Measurements from ENCODE around the gene IGSF8.

GRCh38 chr1:160096274-160097116, 1.9 kb downstream of the IGSF8 start:
- TF ChIP-seq CTCF (conservative IDR thresholded peaks at IDR 0.05; ENCODE audit: low read depth, low read length) (no peak), EZH2 (IDR thresholded peaks at IDR 0.05; ENCODE audit: borderline replicate concordance, low read depth, low read length, poor library complexity, severe bottlenecking) (no peak)

Measured in A673 (cell line).